ENCODE data around the gene PLSCR2.

DNA sequence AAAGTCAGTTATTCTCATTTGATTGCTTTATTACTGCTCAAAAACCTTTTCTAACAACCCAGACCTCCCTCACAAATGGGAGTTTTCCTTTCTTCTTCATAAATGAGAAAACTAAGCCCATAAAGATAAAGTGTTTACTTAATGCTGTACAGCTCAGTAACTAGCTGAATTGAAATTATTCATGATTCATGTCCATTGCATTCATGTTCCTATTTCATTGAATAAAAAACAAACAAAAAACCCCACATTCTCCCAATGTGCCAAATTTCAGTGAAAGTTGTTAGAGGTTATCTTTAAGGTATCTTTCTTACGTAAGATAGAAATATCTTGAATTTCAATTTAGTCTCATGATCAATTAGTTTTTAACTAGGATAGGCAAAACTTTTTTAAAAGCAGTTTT lies 2.8 kb downstream of the PLSCR2 start:
- TF ChIP-seq, protein P1, sequence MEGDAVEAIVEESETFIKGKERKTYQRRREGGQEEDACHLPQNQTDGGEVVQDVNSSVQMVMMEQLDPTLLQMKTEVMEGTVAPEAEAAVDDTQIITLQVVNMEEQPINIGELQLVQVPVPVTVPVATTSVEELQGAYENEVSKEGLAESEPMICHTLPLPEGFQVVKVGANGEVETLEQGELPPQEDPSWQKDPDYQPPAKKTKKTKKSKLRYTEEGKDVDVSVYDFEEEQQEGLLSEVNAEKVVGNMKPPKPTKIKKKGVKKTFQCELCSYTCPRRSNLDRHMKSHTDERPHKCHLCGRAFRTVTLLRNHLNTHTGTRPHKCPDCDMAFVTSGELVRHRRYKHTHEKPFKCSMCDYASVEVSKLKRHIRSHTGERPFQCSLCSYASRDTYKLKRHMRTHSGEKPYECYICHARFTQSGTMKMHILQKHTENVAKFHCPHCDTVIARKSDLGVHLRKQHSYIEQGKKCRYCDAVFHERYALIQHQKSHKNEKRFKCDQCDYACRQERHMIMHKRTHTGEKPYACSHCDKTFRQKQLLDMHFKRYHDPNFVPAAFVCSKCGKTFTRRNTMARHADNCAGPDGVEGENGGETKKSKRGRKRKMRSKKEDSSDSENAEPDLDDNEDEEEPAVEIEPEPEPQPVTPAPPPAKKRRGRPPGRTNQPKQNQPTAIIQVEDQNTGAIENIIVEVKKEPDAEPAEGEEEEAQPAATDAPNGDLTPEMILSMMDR (conservative IDR thresholded peaks at IDR 0.05; ENCODE audit: low read depth, low read length) = no peak
- TF ChIP-seq EZH2 (IDR thresholded peaks at IDR 0.05; ENCODE audit: borderline replicate concordance, low read depth, low read length, poor library complexity, severe bottlenecking) = no peak
